UCSD-AML1 (cell line): ENCODE data around the gene GNB1.
A peak's percentile ranks its signal among the peaks of the same experiment; 100 is the strongest.

Source experiments
- DNase-seq: peaks from one replicate; lab custom pipeline; 2025; ENCODE audit not compliant: unreplicated experiment; lab: John Stamatoyannopoulos, UW

The GNB1 gene

DNA sequence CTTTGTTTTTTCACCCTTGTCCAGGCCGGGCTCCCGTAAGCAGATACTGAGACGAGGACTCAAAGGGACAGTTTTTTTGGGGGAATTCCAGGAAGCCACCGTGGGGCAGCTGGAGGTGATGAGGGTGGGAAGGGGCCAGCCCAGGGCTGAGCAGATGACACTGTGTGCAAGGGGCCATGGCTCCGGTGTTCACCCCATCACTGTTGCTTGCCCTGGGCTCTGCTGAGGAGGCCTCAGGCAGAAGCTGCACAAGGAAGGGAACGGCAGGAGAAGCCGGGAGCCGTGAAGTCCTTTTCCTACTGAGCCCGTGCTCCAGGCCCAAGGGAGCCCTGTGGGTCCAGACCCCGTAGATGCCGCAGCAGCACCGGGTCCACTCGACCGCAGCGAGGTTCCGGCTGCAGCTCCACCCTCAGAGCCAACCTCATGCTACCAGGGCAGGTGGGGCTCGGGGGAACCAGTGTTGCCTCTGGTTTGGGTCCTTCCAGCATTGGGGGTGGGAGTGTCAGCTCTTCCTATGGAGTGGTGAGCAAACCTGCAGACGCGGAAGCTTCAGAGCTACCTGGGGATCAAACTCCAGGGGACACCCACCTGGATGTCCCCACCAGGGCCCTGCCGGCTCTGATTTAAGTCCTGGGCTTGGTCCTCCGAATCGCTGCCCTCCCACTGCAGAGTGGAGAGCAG, 19.9 kb upstream of the GNB1 start:
- DNase-seq = no peak

DNA sequence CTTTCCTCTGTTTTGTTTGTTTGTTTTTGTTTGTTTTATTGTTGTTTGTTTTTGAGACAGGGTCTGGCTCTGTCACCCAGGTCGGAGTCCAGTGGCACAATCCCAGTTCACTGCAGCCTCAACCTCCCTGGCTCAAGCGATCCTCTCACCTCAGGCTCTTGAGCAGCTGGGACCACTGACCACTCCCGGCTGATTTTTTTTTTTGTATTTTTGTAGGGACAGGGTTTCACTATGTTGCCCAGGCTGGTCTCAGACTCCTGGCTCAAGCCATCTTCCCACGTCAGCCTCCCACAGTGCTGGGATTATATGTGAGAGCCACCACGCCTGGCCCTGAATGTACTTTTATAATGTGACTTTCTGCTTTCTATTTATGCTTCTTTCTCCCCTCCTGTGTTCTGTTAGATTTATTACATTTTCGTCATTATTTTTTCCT, 19.2 kb upstream of the GNB1 start:
- DNase-seq = no peak

- DNase-seq = no peak
Measured at GRCh38 chr1:1908506-1908791, 17.6 kb upstream of the GNB1 start.

- no peak for DNase-seq
Measured at GRCh38 chr1:1907098-1907736, 16.3 kb upstream of the GNB1 start.

GRCh38 chr1:1906185-1907097, 15.6 kb upstream of the GNB1 start:
- DNase-seq = peak; percentile 77

- no peak for DNase-seq
Measured at GRCh38 chr1:1903224-1903623, 12.3 kb upstream of the GNB1 start.

GRCh38 chr1:1901641-1902294, 10.9 kb upstream of the GNB1 start:
- no peak for DNase-seq

- no peak for DNase-seq
Measured at GRCh38 chr1:1900883-1901640, 10.2 kb upstream of the GNB1 start.

DNA sequence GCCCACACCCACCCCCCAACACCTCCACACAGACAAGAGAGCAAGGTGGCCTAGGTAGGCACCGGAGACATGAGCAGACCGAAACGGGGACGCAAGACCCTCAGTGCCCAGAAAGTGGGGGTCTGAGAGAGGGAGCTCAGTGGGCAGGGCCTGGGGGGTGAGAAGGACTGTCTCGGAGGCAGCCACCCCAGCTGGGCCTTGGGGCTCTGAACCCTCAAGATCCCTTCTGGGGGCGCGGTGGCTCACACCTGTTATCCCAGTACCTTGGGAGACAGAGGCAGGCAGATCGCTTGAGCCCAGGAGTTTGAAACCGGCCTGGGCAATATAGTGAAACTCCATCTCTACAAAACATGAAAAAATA, 9.1 kb upstream of the GNB1 start:
- DNase-seq = no peak

- peak; percentile 55 for DNase-seq
Measured at GRCh38 chr1:1899266-1899966, 8.5 kb upstream of the GNB1 start.

GRCh38 chr1:1898246-1898933, 7.5 kb upstream of the GNB1 start:
- no peak for DNase-seq

DNA sequence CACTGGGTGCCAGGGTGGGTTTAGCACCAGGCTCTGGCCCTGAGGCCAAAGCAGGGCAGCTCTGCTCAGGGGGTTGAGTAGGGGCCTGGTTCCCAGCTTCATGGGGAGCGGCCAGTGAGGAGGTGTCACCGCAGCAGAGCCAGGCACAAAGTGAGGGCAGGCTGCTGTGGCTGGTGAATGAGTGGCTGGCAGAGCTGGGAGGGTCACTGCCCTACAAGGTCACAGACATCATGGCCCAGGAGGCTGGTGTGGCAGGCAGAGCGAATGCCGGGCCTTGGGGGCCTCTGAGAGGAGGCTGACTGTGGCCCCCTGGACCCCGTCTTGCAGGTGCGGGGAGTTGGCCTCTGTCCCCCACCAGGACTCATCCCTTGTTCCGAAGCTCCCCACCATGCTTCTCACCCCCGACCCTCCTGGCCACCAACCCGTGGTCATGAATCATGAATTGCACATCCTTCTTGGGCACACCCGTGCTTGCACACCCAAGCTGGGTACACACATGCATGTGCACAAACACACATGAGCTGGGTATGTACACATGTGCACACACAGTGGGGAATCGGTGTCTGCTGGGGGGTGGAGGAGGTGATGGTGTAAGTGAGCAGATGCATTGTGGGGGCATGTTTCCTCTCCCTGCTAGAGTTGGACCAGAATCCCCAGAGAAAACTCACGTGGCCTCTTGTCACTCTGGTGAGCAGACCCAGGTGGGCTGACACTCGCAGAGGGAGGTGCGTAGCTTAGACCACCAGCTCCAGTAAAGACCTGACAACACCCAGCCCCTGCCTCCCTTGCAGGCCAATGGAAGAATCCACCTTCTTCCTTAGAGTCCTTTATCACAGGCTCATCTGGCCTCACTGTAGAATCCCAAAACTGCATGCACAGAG, 4.8 kb upstream of the GNB1 start:
- no peak for DNase-seq

GRCh38 chr1:1895060-1895418, 4.2 kb upstream of the GNB1 start:
- DNase-seq = no peak

DNA sequence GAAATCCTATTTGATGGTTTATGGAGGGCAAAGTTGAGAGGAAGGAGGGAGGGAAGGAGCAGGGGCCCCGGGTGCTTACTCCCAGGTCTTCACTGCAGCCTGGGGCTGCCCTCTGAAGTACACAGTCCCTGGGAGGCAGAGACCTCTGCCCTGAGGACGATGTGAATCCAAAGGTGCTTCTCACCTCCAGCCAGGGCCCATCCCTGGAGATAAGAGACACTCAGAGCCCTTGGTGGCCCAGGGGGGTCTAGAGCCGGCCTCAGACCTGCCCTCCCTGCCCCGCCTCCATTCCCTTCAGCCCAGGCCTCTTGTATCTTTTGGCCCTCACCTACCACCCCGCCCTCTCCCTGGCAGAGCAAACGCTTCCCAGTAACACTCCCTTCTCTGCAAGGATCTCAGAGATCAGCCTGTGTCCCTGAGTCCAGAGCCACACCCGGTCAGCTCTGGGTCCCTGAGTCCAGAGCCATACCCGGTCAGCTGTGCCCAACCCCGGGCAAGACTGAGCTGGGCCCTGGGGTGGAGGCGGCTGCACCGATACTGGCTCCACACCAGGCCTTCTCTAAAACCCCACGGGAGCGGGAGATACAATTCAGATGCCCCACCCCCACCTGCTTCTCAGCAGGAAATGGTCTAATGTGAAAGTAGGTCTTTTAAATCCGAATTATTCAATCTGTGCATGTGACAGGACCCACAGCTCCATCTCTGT, 3.6 kb upstream of the GNB1 start:
- no peak for DNase-seq

DNA sequence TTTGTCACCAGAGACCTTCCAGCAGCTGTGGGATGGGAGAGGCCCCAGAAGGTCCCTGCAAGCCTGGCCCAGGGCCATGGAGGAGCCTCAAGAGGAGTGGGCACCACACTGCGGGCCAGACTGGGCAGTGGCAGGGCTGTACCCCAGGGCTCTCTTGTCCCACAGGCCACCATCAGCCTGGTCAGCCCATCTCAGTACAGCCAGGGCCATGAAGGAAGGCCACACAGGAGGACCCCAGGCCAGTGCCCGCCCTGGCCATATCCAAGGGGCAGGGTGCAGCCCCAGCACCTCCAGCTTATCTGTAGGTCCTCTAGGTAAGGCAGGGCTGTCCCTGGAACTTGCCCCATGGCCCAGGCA, 3.1 kb upstream of the GNB1 start:
- no peak for DNase-seq

GRCh38 chr1:1893291-1893985, 2.6 kb upstream of the GNB1 start:
- no peak for DNase-seq

- DNase-seq = no peak
Measured at GRCh38 chr1:1892763-1893120, 1.9 kb upstream of the GNB1 start.
